Transverse colon (tissue), 4 donors: ENCODE data around the gene TDRKH. TPM values are rescaled to one million over a fixed set of nuclear protein-coding genes. Genes with fewer than 3 reads are reported as not detected.
A peak's percentile ranks its signal among the peaks of the same experiment; 100 is the strongest.
"Not testable (repeated sequence)": the region's sequence is repeated elsewhere in the genome, so short reads cannot be mapped to it uniquely, and the experiment has no call there.

ENCODE experiments used
- DNase-seq: peaks from one replicate; pipeline ENCODE4 v3.0.0-alpha.2; 2019
- H3K27ac ChIP-seq, 4 donors: fragments of 200-600 bp; sonication (generic); 2 replicates each; pipeline ENCODE4 v1.5.1; 2016 to 2018; ENCODE audit warnings: inconsistent platforms in 4 of 4
- H3K27me3 ChIP-seq: fragments of 200-600 bp; sonication (generic); 2 replicates; pipeline ENCODE4 v1.5.1; 2017; ENCODE audit warnings: inconsistent platforms
- H3K36me3 ChIP-seq, 4 donors: fragments of 200-600 bp; sonication (generic); 2 replicates each; pipeline ENCODE4 v1.5.1; 2017 to 2019; ENCODE audit warnings: inconsistent platforms in 4 of 4
- H3K4me1 ChIP-seq, 4 donors: fragments of 200-600 bp; sonication (generic); 2 replicates each; pipeline ENCODE4 v1.5.1; 2017 to 2020; ENCODE audit warnings: inconsistent platforms in 4 of 4
- H3K4me3 ChIP-seq, 4 donors: fragments of 200-600 bp; sonication (generic); 1 replicate in 1 of 4; 2 replicates in 3 of 4; pipeline versions ENCODE4 v1.5.1 to v1.6.1; 2017 to 2019; ENCODE audit warnings: inconsistent platforms in 4 of 4
- H3K9me3 ChIP-seq, 2 donors: fragments of 200-600 bp; sonication (generic); 2 replicates each; pipeline ENCODE4 v1.5.1; 2017 to 2019; ENCODE audit warnings: inconsistent platforms in 2 of 2
- EP300 ChIP-seq: sonication (generic); formaldehyde crosslinking; IDR thresholded peaks from one replicate; pipeline ENCODE4 v1.6.1; 2017; ENCODE audit warnings: antibody characterized with exemption, low read depth
- POLR2A ChIP-seq: fragments of 450-650 bp; IDR thresholded peaks from one replicate; pipeline ENCODE4 v1.6.1; 2016; ENCODE audit warnings: antibody characterized with exemption, mild to moderate bottlenecking, moderate library complexity
- POLR2AphosphoS5 ChIP-seq, 3 donors: sonication (generic); formaldehyde crosslinking; IDR thresholded peaks; one replicate each; pipeline ENCODE4 v1.6.1; 2016; ENCODE audit warnings: antibody characterized with exemption in 3 of 3
- WGBS, 2 donors: methylation state at CpG; one replicate each; pipeline ENCODE4 v1.1.5; 2018; ENCODE audit warnings: low coverage in 1 of 2; 5-methylcytosine and 5-hydroxymethylcytosine counted together
- in situ Hi-C, 4 donors: fragments of 200-750 bp; cut with MboI; loops; one replicate each; pipeline versions ENCODE4 v1.15.0 to v1.15.1; 2017; ENCODE audit warnings: low sequenced_read_pairs in 3 of 4, low pct_ligation_motif_present in 1 of 4, low pct_unique_long_range_greater_than_20kb in 1 of 4
- intact Hi-C: fragments of 100-400 bp; cut with DNase I; formaldehyde crosslinking; loops from one replicate; pipeline ENCODE4 v1.15.1; 2023; ENCODE audit warnings: low total_unique reads
- total RNA-seq, 4 donors: library from RNA; depleted of rRNA; stranded (reverse); fragments of >200 nt; gene quantifications; one replicate each; pipeline ENCODE4 v1.1.0, GENCODE V29; 2016
- TF ChIP-seq, protein P1 (sequence below), 5 experiments: fragments of 200-600 bp in 3 of 5; fragments of 450-650 bp in 2 of 5; sonication (generic) in 3 of 5; IDR thresholded peaks; 1 replicate in 2 of 5; 2 replicates in 3 of 5; pipeline ENCODE4 v1.5.1; 2016 to 2017; ENCODE audit warnings: antibody characterized with exemption in 5 of 5, inconsistent platforms in 3 of 5, mild to moderate bottlenecking in 2 of 5, moderate library complexity in 1 of 5

The TDRKH gene
- total RNA-seq, 4 donors from 2014 or later = 0.80 to 5.4 (median 4.0) TPM

DNA sequence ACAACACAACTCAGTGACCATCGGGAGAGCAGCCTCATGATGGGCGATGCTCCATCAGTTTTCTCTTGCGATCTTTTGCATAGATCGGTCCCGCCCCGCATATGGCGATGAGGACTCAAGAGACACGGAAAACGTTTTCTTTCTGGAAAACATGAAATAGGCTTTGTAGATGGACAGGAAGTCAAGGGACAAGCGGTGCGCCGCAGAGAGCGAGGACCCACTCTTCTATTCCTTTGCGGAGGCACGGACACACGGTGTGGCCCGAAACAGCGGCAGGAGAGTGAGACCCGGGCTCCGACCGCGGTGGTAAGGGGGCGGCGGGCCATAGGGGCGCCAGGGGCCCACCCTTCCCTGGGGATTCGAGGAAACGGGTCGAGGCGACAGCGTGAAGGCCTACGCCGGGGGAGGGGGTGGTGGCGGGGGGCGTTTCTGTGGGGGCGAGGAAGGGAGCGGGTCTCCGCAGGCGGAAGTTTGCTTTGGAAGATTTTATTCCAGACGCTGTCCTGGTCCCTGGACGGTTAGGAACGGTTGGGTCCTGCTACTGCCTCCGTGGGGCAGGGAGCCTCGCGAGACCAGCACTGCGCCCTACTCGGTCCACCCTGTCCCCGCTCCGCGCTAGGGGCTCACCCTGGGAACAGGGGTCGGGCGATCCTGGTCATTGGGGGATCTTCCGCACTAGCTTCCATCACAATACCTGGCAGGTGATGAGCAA, 796 bp upstream of the TDRKH start:
- in situ Hi-C loops = no loop called here
- intact Hi-C loops = no loop called here

DNA sequence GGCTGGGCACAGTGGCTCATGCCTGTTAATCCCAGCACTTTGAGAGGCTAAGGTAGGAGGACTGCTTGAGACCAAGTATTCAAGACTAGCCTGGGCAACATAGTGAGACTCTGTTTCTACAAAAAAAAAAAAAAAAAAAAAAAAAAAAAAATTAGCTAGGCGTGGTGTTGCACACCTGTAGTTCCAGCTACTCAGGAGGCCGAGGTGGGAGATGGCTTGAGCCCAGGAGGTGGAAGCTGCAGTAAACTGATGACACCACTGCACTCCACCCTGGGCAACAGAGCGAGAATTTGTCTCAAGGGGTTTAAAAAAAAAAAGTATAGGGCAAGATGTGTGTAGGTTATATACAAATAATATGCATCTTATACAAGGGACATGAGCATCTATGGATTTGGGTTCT, 2.6 kb downstream of the TDRKH start:
- in situ Hi-C loops (no loop called here), intact Hi-C loops (no loop called here)
- Histone ChIP-seq H3K4me1 (peaks cover 0 to 19% (median 7%) of the 10 kb centered on the region in 4 donors), H3K27ac (no peak overlapping the region), H3K4me3 (no peak overlapping the region), H3K36me3 (no peaks in the 10 kb centered on the region), H3K9me3 (no peaks in the 10 kb centered on the region), H3K27me3 (no peaks in the 10 kb centered on the region)
- TF ChIP-seq POLR2A (no peak), POLR2AphosphoS5 (IDR thresholded peaks at IDR 0.05) (no peak), EP300 (no peak)
- TF ChIP-seq, protein P1, sequence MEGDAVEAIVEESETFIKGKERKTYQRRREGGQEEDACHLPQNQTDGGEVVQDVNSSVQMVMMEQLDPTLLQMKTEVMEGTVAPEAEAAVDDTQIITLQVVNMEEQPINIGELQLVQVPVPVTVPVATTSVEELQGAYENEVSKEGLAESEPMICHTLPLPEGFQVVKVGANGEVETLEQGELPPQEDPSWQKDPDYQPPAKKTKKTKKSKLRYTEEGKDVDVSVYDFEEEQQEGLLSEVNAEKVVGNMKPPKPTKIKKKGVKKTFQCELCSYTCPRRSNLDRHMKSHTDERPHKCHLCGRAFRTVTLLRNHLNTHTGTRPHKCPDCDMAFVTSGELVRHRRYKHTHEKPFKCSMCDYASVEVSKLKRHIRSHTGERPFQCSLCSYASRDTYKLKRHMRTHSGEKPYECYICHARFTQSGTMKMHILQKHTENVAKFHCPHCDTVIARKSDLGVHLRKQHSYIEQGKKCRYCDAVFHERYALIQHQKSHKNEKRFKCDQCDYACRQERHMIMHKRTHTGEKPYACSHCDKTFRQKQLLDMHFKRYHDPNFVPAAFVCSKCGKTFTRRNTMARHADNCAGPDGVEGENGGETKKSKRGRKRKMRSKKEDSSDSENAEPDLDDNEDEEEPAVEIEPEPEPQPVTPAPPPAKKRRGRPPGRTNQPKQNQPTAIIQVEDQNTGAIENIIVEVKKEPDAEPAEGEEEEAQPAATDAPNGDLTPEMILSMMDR (IDR thresholded peaks at IDR 0.05) = no peak
- 80 to 85% methylated on average over 1 to 3 of the region's 3 CpGs for WGBS, 2 donors
- DNase-seq = no peak

More for the DNA sequence above, 796 bp upstream of the TDRKH start:
- TF ChIP-seq, protein P1 (IDR thresholded peaks at IDR 0.05) = no peak
- TF ChIP-seq EP300 = no peak
- TF ChIP-seq POLR2AphosphoS5 (IDR thresholded peaks at IDR 0.05) = no peak
- TF ChIP-seq POLR2A = no peak
- DNase-seq = peak; percentile 48
- Histone ChIP-seq H3K27ac (peak overlapping the region; percentile 82 to 87 (median 84)), H3K4me3 (peak overlapping the region; percentile 59 to 93 (median 72)), H3K9me3 (no peaks in the 10 kb centered on the region), H3K27me3 (no peaks in the 10 kb centered on the region), H3K36me3 (no peaks in the 10 kb centered on the region), H3K4me1 (peaks cover 0 to 19% (median 7%) of the 10 kb centered on the region in 4 donors)
- WGBS, 2 donors = 0% methylated on average over 14 to 41 of the region's 52 CpGs

DNA sequence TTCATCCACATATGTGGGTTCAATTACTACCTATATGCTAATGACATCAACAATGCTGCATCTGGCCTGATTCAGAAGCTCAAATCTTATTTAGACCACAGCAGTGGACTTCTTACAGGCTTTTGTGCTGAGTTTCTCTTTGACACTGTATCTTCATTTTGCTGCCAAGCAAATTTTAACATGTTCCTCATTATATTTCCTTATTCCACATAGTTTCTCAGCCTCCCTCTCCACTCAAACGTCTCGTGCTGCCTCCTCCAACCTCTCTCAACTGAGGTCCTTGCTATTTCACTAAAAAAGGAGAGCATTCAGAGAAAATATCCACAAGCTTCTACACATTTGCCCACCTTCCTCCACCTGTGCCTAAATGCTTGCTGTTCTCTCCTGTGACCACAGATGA, 6.5 kb downstream of the TDRKH start:
- Histone ChIP-seq H3K4me1 (no peaks in the 10 kb centered on the region), H3K4me3 (no peak overlapping the region), H3K9me3 (no peaks in the 10 kb centered on the region), H3K27ac (no peak overlapping the region), H3K36me3 (no peaks in the 10 kb centered on the region), H3K27me3 (no peaks in the 10 kb centered on the region)
- 59 to 88% methylated on average over 2 of the region's 2 CpGs for WGBS, 2 donors
- in situ Hi-C loops (no loop called here), intact Hi-C loops (no loop called here)
- no peak for TF ChIP-seq POLR2AphosphoS5 (IDR thresholded peaks at IDR 0.05)
- no peak for DNase-seq

DNA sequence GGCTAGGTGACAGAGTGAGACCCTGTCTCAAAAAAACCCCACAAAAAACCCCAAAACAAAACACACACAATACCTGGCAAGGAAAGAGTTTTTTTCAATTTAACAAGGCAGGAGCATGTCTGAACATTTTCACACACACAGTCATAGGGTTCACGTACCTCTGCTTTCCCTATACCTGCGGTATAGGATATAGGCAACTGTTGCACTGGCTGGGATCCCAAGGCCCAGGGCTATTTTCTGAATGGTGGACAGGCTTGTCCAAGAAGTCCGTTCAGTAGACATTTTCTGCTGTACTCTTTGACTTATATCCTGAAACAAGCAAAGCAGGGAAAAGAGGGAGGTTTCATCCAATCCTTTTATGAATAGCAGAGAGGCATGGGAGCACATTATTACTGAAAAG, 7.6 kb downstream of the TDRKH start:
- no peak overlapping the region for H3K27ac ChIP-seq
- no peaks in the 10 kb centered on the region for H3K27me3 ChIP-seq
- H3K4me1 ChIP-seq = no peaks in the 10 kb centered on the region
- no peaks in the 10 kb centered on the region for H3K9me3 ChIP-seq
- H3K36me3 ChIP-seq = peaks cover 0 to 7% (median 0%) of the 10 kb centered on the region in 4 donors
- no peak for DNase-seq
- TF ChIP-seq POLR2A = no peak
- TF ChIP-seq EP300 = no peak
- TF ChIP-seq POLR2AphosphoS5 (IDR thresholded peaks at IDR 0.05) = no peak
- TF ChIP-seq, protein P1 (IDR thresholded peaks at IDR 0.05) = no peak
- intact Hi-C loops (no loop called here), in situ Hi-C loops (no loop called here)
- H3K4me3 ChIP-seq = no peak overlapping the region
- 81 to 98% methylated on average over 3 of the region's 3 CpGs for WGBS, 2 donors

DNA sequence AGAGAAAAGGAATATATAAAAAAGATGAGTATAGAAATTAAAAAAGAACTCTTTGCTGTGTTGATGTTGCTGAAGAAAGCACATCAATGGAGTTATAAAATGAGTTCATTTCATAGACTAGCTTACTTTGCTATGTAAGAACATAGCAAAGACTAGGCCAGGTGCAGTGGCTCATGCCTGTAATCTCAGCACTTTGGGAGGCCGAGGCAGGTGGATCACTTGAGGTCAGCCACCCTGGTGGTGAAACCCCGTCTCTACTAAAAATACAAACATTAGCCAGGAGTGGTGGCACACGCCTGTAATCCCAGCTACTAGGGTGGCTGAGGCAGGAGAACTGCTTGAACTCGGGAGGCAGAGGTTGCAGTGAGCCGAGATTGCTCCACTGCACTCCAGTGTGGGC, 8.3 kb downstream of the TDRKH start:
- WGBS, 2 donors = 80% methylated on average over 3 to 5 of the region's 5 CpGs
- in situ Hi-C loops, H3K36me3 ChIP-seq, H3K9me3 ChIP-seq, H3K27me3 ChIP-seq, DNase-seq, H3K4me1 ChIP-seq, H3K4me3 ChIP-seq, H3K27ac ChIP-seq, intact Hi-C loops: not testable (repeated sequence)

DNA sequence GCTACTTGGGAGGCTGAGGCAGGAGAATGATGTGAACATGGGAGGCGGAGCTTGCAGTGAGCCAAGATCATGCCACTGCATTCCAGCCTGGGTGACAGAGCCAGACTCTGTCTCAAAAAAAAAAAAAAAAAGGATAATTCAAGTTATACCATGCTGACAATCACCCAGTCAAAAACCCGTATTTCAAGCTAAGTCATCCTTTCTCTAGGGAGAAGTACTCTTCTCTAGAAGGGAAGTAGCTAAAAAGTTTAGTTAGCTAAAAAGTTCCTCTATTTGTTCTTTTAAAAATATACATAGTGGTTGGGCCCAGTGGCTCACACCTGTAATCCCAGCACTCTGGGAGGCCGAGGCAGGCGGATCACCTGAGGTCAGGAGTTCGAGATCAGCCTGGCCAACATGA, 9.6 kb downstream of the TDRKH start:
- H3K4me3 ChIP-seq, H3K36me3 ChIP-seq, intact Hi-C loops, H3K4me1 ChIP-seq, in situ Hi-C loops, DNase-seq, H3K27ac ChIP-seq, H3K27me3 ChIP-seq, H3K9me3 ChIP-seq: not testable (repeated sequence)
- WGBS, 2 donors = 75 to 95% methylated on average over 1 to 5 of the region's 5 CpGs
